Measurements from ENCODE around the gene URGCP.
"Not testable (repeated sequence)": the region's sequence is repeated elsewhere in the genome, so short reads cannot be mapped to it uniquely, and the experiment has no call there.

Gene URGCP

DNA sequence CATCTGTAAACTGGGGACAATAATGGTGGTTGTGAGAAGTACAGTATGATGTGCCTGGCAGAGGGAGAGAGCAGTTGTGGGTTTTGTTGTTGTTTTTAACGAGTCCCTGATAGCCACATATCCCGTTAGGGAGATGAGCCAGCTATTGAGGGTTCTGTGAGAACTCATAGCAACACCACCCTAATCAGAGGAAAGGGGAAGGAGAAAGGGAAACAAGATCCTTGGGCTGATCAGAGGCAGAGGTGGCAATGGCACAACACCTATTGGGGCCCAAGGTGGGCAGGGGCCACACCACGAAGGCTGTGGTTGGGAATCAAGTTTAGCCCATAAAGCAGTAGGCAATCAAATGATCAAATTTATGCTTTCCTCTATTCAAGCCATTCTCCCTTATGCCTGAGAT is 35.3 kb downstream of the URGCP start:
- DNase-seq = no peak

DNA sequence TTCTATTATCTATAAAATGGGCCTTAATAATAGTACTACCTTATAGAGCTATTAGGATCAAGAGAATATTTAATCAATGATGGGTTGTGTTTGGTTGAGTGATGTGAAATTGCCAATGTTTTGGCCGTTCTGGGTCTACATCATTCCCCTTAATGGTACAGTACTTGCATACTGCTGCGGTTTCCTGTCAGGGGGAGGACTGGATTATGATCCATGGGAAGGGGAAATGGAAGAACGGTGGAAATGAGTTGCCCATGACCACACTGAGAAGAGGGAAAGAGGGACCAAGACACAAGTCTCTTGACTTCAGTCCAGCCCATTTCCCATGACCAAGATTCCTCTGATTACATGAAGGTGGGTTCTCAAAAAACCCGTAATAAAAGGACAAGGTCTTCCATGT is 36.1 kb downstream of the URGCP start:
- DNase-seq = no peak

- peak in 1 of 2 donors; percentile 14 for DNase-seq
These were observed 36.5 kb downstream of the URGCP start for GRCh38 chr7:43869867-43870240.

GRCh38 chr7:43869006-43869866 is 37.2 kb downstream of the URGCP start, which contains the start of gene MRPS24:
Gene MRPS24, minus strand, starts transcription at chr7:43869517. Its CDS starts 22 bp downstream, at chr7:43869495.
- DNase-seq = peak; percentile 97

- no peak for DNase-seq
These were observed 37.8 kb downstream of the URGCP start for GRCh38 chr7:43868681-43869005.

GRCh38 chr7:43868181-43868580 is 38.2 kb downstream of the URGCP start:
- no peak for DNase-seq

GRCh38 chr7:43865277-43865676 is 41.1 kb downstream of the URGCP start:
- DNase-seq = no peak

GRCh38 chr7:43864126-43864525 is 42.3 kb downstream of the URGCP start:
- no peak for DNase-seq

DNA sequence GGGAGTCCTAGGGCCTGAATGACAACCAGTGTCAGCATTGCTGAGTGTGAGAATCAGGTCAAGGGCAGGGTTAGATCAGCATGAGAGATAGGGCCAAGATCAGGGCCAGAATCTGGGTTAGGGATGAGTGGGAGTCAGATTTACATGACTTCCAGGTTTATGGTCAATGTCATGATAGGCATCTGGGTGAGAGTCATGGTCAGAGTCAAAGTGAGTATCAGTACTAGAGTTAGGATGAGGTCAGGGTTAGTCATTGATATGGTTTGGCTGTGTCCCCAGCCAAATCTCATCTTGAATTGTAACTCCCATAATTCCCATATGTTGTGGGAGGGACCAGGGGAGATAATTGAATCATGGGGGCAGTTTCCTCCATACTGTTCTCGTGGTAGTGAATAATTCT is 49.4 kb downstream of the URGCP start:
- no peak for DNase-seq

GRCh38 chr7:43856316-43856715 is 50.1 kb downstream of the URGCP start:
- DNase-seq = no peak

GRCh38 chr7:43855176-43855575 is 51.2 kb downstream of the URGCP start:
- no peak for DNase-seq

- DNase-seq = no peak
These were observed 54.6 kb downstream of the URGCP start for GRCh38 chr7:43851805-43852204.

DNA sequence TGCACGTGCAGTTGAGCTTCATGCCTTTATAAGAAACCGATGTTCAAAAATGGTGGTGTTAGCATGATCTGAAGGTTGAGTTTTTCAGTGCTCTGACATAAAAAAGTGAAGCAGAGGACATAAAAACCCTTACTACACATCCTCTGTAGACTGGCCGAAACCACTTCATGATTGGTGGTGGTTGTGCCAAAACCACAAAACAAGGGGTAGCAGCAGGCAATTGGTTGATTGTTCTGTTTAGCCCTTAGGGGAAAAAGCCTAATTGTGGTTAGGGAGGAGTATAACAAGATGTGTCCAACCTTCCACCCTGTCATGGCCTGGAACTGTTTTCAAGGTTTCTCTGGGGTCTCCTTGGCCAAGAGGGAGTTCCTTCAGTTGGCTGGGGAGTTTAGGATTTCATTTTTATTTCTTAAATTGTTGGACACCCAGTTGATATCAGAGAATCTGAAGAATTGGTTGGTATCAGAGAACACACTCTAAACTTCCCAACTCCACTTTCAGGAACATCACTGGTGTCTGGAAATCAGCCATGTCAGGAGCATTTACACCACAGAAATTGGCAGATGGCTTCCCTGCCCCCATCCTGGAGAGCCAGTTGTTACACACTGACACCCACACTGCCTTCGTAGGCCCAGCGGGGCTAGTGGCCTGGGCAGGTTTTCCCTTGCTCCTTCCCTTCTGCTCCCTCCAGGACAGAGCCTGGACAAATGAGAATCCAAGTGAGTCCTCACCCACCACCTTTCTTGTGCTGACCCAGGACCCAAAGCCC is 55.9 kb downstream of the URGCP start:
- DNase-seq = no peak

DNA sequence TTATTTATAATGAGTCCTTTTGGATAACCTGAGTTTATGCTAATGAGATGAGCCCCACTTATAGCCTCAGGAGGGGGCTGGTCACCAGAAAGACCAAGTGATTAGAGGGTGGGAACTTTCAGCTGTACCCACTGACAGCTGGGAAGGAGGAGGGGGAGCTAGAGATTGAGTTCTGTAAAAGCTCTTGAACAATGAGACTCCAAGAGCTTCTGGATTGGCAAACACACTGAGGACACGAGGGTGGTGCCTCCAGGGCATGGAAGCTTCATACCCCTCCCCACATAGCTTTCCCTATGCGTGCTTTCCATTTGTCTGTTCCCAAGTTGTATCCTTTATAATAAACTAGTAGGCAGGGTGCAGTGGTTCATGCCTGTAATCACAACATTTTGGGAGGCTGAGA is 57.3 kb downstream of the URGCP start:
- DNase-seq = no peak

GRCh38 chr7:43847496-43847895 is 58.9 kb downstream of the URGCP start:
- no peak for DNase-seq

- no peak for DNase-seq
These were observed 61.7 kb downstream of the URGCP start for GRCh38 chr7:43844662-43845061.

DNA sequence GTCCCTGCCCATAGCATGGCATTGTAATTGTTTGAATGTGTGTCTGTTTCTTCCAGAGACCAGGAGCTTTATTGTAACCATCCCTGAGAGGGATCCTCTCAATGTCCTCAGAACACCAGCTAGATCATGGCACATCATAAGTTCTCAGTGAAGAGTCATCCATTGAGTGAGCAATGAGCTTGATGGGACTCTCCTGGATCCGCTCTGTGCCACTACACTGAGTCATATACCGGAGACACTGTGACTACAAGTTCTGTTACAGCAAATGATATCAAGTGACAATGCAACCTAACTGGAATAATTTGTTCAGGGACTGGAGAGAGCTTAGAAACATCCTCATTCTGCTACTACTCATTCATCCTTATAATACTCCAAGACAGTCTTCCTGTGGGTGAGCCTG is 62.1 kb downstream of the URGCP start:
- DNase-seq = no peak

- DNase-seq = no peak
These were observed 63.1 kb downstream of the URGCP start for GRCh38 chr7:43843296-43843695.

DNA sequence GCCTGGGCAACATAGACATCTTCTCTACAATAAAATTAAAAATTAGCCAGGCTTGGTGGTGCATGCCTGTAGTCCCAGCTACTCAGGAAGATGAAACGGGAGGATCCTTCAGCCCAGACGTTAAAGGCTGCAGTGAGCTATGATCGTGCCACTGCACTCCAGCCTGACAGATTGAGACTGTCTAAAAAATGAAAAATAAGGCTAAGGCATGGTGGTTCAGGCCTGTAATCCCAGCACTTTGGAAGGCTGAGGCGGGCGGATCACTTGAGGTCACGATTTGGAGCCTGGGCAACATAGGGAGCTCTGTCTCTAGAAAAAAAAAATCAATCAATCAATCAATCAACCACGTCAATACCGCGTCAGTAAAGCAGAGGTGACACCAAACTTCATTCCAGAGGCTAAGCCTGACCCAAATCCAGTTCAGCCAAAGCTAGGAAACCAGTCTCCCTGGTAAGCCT is 68.2 kb downstream of the URGCP start:
- no peak for DNase-seq

- peak; percentile 13 to 19 for DNase-seq
These were observed 71.7 kb downstream of the URGCP start for GRCh38 chr7:43834463-43835251.

DNA sequence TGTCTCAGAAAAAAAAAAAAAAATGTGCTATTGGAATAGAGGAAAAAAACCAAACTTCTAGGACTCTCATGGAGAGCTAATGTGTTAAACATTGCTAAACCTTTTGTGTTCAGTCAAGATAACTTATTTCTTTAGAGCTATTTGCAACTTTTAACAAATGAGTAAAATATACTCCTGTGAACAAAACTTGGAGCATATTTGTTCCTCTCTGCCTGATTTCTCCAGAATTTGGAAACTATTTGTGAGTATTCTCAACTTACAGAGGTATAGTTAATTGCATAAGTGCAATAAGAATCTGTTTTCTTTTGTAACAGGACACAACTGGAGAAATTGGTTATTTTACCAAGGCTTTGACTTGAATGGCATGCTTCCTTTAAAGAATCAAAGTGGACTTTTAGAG is 75.5 kb downstream of the URGCP start:
- DNase-seq = not testable (repeated sequence)
